Chondrocyte (in vitro differentiated cells): ENCODE results near the gene SPNS1. TPM values are rescaled to one million over a fixed set of nuclear protein-coding genes. Genes with fewer than 3 reads are reported as not detected.
"Not testable (repeated sequence)": the region's sequence is repeated elsewhere in the genome, so short reads cannot be mapped to it uniquely, and the experiment has no call there.

Experiments
- DNase-seq: peaks from one replicate; pipeline ENCODE4 v3.0.0; 2021; ENCODE audit warnings: mixed read lengths, low spot score
- H3K27ac Mint-ChIP-seq: one replicate; pipeline ENCODE4 v1.8.0; 2021; ENCODE audit warnings: mild to moderate bottlenecking, moderate library complexity, mixed read lengths; ENCODE audit not compliant: unreplicated experiment
- H3K27me3 Mint-ChIP-seq: 2 replicates; pipeline ENCODE4 v1.8.0; 2021; ENCODE audit warnings: low read depth, mixed read lengths
- H3K36me3 Mint-ChIP-seq: 2 replicates; pipeline ENCODE4 v1.8.0; 2021; ENCODE audit warnings: low read depth, mixed read lengths
- H3K4me1 Mint-ChIP-seq: 2 replicates; pipeline ENCODE4 v1.8.0; 2021; ENCODE audit warnings: low read depth, mild to moderate bottlenecking, mixed read lengths
- H3K4me3 Mint-ChIP-seq: one replicate; pipeline ENCODE4 v1.8.0; 2021; ENCODE audit warnings: mild to moderate bottlenecking, moderate library complexity, mixed read lengths; ENCODE audit not compliant: unreplicated experiment
- H3K9me3 Mint-ChIP-seq: 2 replicates; pipeline ENCODE4 v1.8.0; 2021; ENCODE audit warnings: low read depth, mixed read lengths
- total RNA-seq: library from RNA; stranded (reverse); gene quantifications from 3 replicates; pipeline ENCODE4 v1.2.1, GENCODE V29; 2021
- TF ChIP-seq, protein P1 (sequence below): fragments of 200-600 bp; sonication (generic); IDR thresholded peaks from 2 replicates; pipeline ENCODE4 v1.5.0; 2021; ENCODE audit warnings: antibody characterized with exemption, mild to moderate bottlenecking, moderate library complexity

SPNS1 gene
- total RNA-seq, 1 donor from 2014 or later = 60.8 TPM

GRCh38 chr16:28935924-28936783 is 38.4 kb upstream of the SPNS1 start:
- H3K4me1 Mint-ChIP-seq = no peaks in the 10 kb centered on the region
- H3K27me3 Mint-ChIP-seq = peaks cover 8% of the 10 kb centered on the region
- DNase-seq = no peak

DNA sequence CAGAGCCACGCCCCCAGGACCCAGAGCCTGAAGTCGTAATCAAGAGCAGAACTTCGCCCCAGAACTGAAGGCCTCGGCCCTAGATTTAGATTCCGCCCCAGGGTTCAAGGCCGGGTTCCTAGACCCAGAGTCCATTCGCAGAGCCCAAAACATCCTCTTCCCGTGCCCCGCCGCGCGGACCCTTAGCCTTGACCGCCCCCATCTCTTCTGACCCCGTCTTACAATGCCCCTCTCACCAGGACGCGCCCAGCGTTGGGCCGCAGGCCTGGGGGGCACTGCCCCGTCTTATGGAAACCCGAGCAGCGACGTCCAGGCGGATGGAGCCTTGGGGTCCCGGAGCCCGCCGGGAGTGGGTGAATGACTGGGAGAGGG is 37.8 kb upstream of the SPNS1 start:
- Mint-ChIP-seq H3K27me3 (peaks cover 8% of the 10 kb centered on the region), H3K27ac (no peak overlapping the region), H3K36me3 (peaks cover 2% of the 10 kb centered on the region), H3K4me3 (no peak overlapping the region), H3K9me3 (no peaks in the 10 kb centered on the region), H3K4me1 (no peaks in the 10 kb centered on the region)
- TF ChIP-seq, protein P1, sequence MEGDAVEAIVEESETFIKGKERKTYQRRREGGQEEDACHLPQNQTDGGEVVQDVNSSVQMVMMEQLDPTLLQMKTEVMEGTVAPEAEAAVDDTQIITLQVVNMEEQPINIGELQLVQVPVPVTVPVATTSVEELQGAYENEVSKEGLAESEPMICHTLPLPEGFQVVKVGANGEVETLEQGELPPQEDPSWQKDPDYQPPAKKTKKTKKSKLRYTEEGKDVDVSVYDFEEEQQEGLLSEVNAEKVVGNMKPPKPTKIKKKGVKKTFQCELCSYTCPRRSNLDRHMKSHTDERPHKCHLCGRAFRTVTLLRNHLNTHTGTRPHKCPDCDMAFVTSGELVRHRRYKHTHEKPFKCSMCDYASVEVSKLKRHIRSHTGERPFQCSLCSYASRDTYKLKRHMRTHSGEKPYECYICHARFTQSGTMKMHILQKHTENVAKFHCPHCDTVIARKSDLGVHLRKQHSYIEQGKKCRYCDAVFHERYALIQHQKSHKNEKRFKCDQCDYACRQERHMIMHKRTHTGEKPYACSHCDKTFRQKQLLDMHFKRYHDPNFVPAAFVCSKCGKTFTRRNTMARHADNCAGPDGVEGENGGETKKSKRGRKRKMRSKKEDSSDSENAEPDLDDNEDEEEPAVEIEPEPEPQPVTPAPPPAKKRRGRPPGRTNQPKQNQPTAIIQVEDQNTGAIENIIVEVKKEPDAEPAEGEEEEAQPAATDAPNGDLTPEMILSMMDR = no peak
- DNase-seq = no peak

More at GRCh38 chr16:28935924-28936783, 38.4 kb upstream of the SPNS1 start:
- peak overlapping the region; percentile 11 for H3K4me3 Mint-ChIP-seq
- TF ChIP-seq, protein P1 = no peak
- peaks cover 2% of the 10 kb centered on the region for H3K36me3 Mint-ChIP-seq
- H3K27ac Mint-ChIP-seq = no peak overlapping the region
- H3K9me3 Mint-ChIP-seq = no peaks in the 10 kb centered on the region

DNA sequence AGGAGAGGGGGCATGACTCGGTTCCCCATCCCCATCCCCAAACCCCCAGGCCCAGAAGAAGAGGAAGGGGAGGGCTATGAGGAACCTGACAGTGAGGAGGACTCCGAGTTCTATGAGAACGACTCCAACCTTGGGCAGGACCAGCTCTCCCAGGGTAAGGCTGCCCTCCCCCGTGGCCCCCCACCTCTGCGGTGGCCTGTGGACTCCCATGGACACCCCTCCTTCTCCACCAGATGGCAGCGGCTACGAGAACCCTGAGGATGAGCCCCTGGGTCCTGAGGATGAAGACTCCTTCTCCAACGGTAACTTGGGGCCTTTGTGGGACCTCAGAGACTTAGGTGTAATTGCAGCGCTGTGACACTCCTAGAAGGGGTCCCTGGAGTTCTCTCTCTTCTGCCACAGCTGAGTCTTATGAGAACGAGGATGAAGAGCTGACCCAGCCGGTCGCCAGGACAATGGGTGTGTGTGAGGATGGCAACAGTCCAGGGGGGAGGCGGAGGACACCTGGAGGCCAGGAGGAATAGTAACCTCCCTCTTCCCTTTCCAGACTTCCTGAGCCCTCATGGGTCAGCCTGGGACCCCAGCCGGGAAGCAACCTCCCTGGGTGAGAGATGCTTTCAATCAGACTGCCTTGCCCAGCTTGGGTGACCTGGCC is 37.2 kb upstream of the SPNS1 start:
- TF ChIP-seq, protein P1 = no peak
- Mint-ChIP-seq H3K4me3 (no peak overlapping the region), H3K9me3 (no peaks in the 10 kb centered on the region), H3K27ac (no peak overlapping the region), H3K4me1 (no peaks in the 10 kb centered on the region), H3K27me3 (peaks cover 8% of the 10 kb centered on the region), H3K36me3 (peaks cover 2% of the 10 kb centered on the region)
- DNase-seq = no peak

- H3K27me3 Mint-ChIP-seq = peaks cover 8% of the 10 kb centered on the region
- no peak for DNase-seq
- H3K27ac Mint-ChIP-seq = no peak overlapping the region
Measured at GRCh38 chr16:28938721-28939120, 35.9 kb upstream of the SPNS1 start.

GRCh38 chr16:28939825-28940224 is 34.8 kb upstream of the SPNS1 start:
- not testable (repeated sequence) for H3K27ac Mint-ChIP-seq, H3K27me3 Mint-ChIP-seq, H3K9me3 Mint-ChIP-seq, H3K4me3 Mint-ChIP-seq, H3K36me3 Mint-ChIP-seq, DNase-seq, H3K4me1 Mint-ChIP-seq

More at GRCh38 chr16:28938721-28939120, 35.9 kb upstream of the SPNS1 start:
- TF ChIP-seq, protein P1 = no peak
- peaks cover 2% of the 10 kb centered on the region for H3K36me3 Mint-ChIP-seq
- H3K9me3 Mint-ChIP-seq = no peaks in the 10 kb centered on the region
- H3K4me1 Mint-ChIP-seq = no peaks in the 10 kb centered on the region
- no peak overlapping the region for H3K4me3 Mint-ChIP-seq
